WTC11 (cell line): Measurements from ENCODE around the gene COG4.

Source experiments
- TCF7 ChIP-seq: sonication (generic); formaldehyde crosslinking; IDR thresholded peaks from 2 replicates; pipeline ENCODE4 v1.8.0; 2022; ENCODE audit warnings: mild to moderate bottlenecking, low read depth, missing genetic modification reagents, moderate library complexity
- TF ChIP-seq, protein P1 (sequence below): fragments of 200-600 bp; IDR thresholded peaks from 2 replicates; pipeline ENCODE4 v1.8.0; 2022; ENCODE audit warnings: antibody characterized with exemption

DNA sequence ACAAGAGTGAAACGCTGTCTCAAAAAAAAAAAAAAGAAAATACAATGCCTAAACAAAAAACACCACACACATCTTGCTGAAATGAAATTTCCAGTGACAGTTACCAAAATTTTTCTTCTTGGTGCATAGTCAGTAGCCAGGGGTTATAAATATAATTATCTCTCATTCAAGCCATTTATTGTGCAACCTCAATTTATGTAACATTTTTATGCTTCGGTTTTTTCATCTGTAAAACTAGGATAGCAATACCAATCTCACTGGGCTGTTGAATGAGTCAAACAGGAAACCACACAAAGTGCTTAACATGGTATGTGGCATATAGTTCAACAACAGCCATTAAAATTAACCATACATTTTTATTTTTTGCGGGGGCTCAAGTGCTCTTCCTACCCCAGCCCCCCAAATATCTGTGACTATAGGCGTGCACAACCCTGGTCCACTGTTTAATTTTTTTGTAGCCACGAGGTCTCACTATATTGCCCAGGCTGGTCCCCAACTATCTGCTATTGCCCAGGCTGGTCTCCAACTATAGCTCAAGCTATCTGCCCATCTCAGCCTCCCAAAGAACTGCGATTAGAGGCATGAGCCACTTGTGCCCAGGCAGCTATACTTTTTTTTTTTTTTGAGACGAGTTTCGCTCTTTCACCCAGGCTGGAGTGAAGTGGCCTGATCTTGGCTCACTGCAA is 2.6 kb downstream of the COG4 start:
- TF ChIP-seq, protein P1, sequence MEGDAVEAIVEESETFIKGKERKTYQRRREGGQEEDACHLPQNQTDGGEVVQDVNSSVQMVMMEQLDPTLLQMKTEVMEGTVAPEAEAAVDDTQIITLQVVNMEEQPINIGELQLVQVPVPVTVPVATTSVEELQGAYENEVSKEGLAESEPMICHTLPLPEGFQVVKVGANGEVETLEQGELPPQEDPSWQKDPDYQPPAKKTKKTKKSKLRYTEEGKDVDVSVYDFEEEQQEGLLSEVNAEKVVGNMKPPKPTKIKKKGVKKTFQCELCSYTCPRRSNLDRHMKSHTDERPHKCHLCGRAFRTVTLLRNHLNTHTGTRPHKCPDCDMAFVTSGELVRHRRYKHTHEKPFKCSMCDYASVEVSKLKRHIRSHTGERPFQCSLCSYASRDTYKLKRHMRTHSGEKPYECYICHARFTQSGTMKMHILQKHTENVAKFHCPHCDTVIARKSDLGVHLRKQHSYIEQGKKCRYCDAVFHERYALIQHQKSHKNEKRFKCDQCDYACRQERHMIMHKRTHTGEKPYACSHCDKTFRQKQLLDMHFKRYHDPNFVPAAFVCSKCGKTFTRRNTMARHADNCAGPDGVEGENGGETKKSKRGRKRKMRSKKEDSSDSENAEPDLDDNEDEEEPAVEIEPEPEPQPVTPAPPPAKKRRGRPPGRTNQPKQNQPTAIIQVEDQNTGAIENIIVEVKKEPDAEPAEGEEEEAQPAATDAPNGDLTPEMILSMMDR = no peak
- TF ChIP-seq TCF7 = no peak
